WI38 (cell line): ENCODE results near the gene LETM1.

Experiments used
- H3K4me3 ChIP-seq: 2 replicates; pipeline ENCODE4 v1.5.1; 2011; ENCODE audit warnings: low read depth, mild to moderate bottlenecking, control low read depth, low read length
- CTCF ChIP-seq: IDR thresholded peaks from 2 replicates; pipeline ENCODE4 v1.5.1; 2012; ENCODE audit warnings: low read depth, mild to moderate bottlenecking, control low read depth, low read length

The LETM1 gene

GRCh38 chr4:1856071-1856942 is at the start of gene LETM1:
TSS of gene LETM1 (minus strand) at chr4:1856156. CDS start at chr4:1855950, 206 bp downstream.
- H3K4me3 ChIP-seq, result peak within 1 kb of the TSS; percentile 84
- TF ChIP-seq CTCF, result no peak

- TF ChIP-seq CTCF, result no peak
- no peak overlapping the region for H3K4me3 ChIP-seq
These were observed 48.1 kb upstream of the LETM1 start for GRCh38 chr4:1904042-1904441.

- no peak overlapping the region for H3K4me3 ChIP-seq
- no peak for TF ChIP-seq CTCF
These were observed 47.1 kb upstream of the LETM1 start for GRCh38 chr4:1903035-1903434.

GRCh38 chr4:1902243-1902642 is 46.3 kb upstream of the LETM1 start:
- no peak for TF ChIP-seq CTCF
- no peak overlapping the region for H3K4me3 ChIP-seq

GRCh38 chr4:1901127-1901526 is 45.2 kb upstream of the LETM1 start:
- H3K4me3 ChIP-seq, result no peak overlapping the region
- TF ChIP-seq CTCF, result no peak

GRCh38 chr4:1900624-1901023 is 44.7 kb upstream of the LETM1 start:
- no peak overlapping the region for H3K4me3 ChIP-seq
- no peak for TF ChIP-seq CTCF

- TF ChIP-seq CTCF, result no peak
- H3K4me3 ChIP-seq, result no peak overlapping the region
These were observed 44.1 kb upstream of the LETM1 start for GRCh38 chr4:1900087-1900433.
